GM21723 (cell line): Measurements from ENCODE around the gene LIN9.

Source experiments
- ATAC-seq: cut with Tn5 transposase; IDR thresholded peaks from one replicate; pipeline ENCODE4 v1.9.1; 2021; ENCODE audit warnings: mild to moderate bottlenecking, moderate library complexity; ENCODE audit not compliant: unreplicated experiment

LIN9 gene

GRCh38 chr1:226181996-226182714 is 126.8 kb downstream of the LIN9 start:
- no peak for ATAC-seq
